Measurements from ENCODE around the gene MPHOSPH6. TPM values are rescaled to one million over a fixed set of nuclear protein-coding genes. Genes with fewer than 3 reads are reported as not detected.
A peak's percentile ranks its signal among the peaks of the same experiment; 100 is the strongest.

MPHOSPH6 gene
- total and polyA plus RNA-seq, 12 donors: 12.7 to 85.3 (median 23.8) TPM

DNA sequence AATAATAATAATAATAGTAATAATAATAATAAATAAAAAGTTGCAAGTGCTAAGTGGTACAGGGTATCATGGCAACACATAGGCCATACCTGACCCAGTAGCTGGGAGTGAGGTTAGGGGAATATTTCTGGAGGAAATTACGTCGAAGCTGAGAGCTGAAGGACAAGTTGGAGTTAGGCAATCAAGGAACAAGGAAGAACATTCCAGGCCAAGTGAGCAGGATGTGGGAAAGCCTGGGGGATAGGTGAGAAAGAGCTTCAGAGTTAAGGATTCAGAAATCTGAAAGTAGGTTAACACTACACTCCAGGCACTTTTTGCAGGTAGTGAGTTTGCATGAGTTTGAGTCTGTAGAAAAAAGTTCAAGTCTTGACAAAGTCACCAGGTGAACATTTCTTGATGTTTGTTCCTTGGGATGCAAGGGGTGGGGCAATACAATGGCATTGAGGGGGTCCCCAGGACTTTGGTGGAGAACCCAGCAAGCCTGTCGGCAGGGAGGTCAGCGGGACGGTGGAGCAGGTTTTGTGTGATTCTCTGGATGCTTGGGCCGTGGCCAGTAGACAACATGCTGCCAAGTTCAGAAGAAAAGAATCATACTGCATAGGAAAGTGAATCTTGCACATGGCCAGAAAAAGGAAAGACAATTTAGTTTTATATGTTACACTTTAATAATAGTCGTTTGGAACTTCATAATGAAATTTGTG is 27.7 kb upstream of the MPHOSPH6 start:
- TF ChIP-seq POLR2A (IDR thresholded peaks at IDR 0.05): no peak
- TF ChIP-seq, protein P1, sequence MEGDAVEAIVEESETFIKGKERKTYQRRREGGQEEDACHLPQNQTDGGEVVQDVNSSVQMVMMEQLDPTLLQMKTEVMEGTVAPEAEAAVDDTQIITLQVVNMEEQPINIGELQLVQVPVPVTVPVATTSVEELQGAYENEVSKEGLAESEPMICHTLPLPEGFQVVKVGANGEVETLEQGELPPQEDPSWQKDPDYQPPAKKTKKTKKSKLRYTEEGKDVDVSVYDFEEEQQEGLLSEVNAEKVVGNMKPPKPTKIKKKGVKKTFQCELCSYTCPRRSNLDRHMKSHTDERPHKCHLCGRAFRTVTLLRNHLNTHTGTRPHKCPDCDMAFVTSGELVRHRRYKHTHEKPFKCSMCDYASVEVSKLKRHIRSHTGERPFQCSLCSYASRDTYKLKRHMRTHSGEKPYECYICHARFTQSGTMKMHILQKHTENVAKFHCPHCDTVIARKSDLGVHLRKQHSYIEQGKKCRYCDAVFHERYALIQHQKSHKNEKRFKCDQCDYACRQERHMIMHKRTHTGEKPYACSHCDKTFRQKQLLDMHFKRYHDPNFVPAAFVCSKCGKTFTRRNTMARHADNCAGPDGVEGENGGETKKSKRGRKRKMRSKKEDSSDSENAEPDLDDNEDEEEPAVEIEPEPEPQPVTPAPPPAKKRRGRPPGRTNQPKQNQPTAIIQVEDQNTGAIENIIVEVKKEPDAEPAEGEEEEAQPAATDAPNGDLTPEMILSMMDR (IDR thresholded peaks at IDR 0.05): no peak
- no peak overlapping the region for H3K27ac ChIP-seq
- intact Hi-C loops (cut with DNase I): no loop called here

DNA sequence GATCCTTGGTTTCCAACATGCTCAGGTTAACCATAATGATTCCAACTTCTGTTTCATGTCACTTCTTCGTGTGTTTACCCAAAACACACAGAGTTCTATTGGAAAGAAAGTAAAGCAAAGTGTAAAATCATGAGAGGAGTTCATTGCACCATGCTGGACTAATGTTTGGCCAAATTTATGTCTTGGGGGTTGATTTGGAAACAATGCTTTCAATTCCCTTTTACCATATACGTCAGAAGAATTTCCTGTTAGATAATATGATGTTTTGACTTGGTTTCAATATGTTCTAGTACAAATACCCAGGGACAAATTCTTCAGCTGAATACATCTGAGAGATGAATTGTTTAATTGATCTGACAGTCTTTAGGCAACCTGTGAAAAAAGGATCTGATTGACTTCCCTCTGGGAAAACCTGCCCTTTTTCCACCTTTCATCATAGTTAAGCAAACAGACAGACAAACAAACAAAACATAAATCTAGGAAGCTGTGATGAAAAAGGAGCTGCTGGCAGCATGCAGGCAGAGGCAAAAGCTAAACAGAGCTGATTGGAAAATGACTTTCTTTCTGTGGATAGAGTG is 26.0 kb upstream of the MPHOSPH6 start:
- TF ChIP-seq POLR2A (IDR thresholded peaks at IDR 0.05): no peak
- TF ChIP-seq, protein P1 (IDR thresholded peaks at IDR 0.05): no peak
- Histone ChIP-seq H3K4me3 (no peak overlapping the region), H3K36me3 (replicated peaks in 1 of 2) (no peaks in the 10 kb centered on the region), H3K27ac (peak overlapping the region in 1 of 5 donors; percentile 59), H3K4me1 (replicated peaks in 1 of 2) (peaks cover 0 to 9% of the 10 kb centered on the region in 2 donors), H3K27me3 (no peaks in the 10 kb centered on the region), H3K9me3 (replicated peaks in 1 of 3) (no peaks in the 10 kb centered on the region)
- DNase-seq: no peak
- intact Hi-C loops (cut with DNase I): no loop called here
- 29 to 42% (median 37%) methylated on average over 2 of the region's 2 CpGs for WGBS, 4 donors

More for the DNA sequence above, 27.7 kb upstream of the MPHOSPH6 start:
- H3K9me3 ChIP-seq (replicated peaks in 1 of 3): no peaks in the 10 kb centered on the region
- WGBS, 4 donors: 72 to 79% (median 76%) methylated on average over 7 of the region's 7 CpGs
- no peak for DNase-seq
- no peaks in the 10 kb centered on the region for H3K27me3 ChIP-seq
- H3K4me3 ChIP-seq: no peak overlapping the region
- H3K36me3 ChIP-seq (replicated peaks in 1 of 2): no peaks in the 10 kb centered on the region
- peaks cover 0 to 9% of the 10 kb centered on the region in 2 donors for H3K4me1 ChIP-seq (replicated peaks in 1 of 2)

DNA sequence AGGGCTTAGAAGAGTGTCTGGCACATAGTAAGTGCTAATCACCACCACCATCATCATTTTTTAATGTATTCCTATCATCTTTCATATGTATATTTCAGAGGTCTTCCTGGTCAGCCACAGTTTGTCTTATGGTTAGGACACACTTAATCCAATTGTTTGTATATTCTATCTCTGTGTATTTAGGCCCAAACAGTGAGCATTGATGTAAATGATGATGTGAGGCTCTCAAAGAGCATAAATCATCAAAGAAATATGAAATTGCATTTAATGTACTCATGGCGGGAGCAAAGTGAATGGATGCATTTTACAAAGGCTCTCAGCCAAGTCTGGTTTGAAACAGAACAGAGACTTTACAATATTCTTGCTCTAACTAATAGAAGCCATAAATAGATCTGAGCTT is 24.1 kb upstream of the MPHOSPH6 start:
- 85 to 91% (median 88%) methylated on average over 1 of the region's 1 CpG for WGBS, 4 donors
- peaks cover 0 to 9% of the 10 kb centered on the region in 2 donors for H3K4me1 ChIP-seq (replicated peaks in 1 of 2)
- intact Hi-C loops (cut with DNase I): no loop called here

GRCh38 chr16:82192665-82193064 is 22.6 kb upstream of the MPHOSPH6 start:
- WGBS, 4 donors: 49 to 64% (median 55%) methylated on average over 4 of the region's 4 CpGs
- H3K27ac ChIP-seq: peak overlapping the region in 2 of 5 donors; percentile 9 to 38
- no peak overlapping the region for H3K4me3 ChIP-seq
- H3K9me3 ChIP-seq (replicated peaks in 1 of 3): no peaks in the 10 kb centered on the region
- peak in 2 of 7 donors; percentile 15 to 18 for DNase-seq
- no peaks in the 10 kb centered on the region for H3K27me3 ChIP-seq
- peaks cover 0 to 9% of the 10 kb centered on the region in 2 donors for H3K4me1 ChIP-seq (replicated peaks in 1 of 2)
- no peak for TF ChIP-seq POLR2A (IDR thresholded peaks at IDR 0.05)
- TF ChIP-seq, protein P1 (IDR thresholded peaks at IDR 0.05): no peak
- H3K36me3 ChIP-seq (replicated peaks in 1 of 2): no peaks in the 10 kb centered on the region
- intact Hi-C loops (cut with DNase I): no loop called here

More for the DNA sequence above, 24.1 kb upstream of the MPHOSPH6 start:
- Histone ChIP-seq H3K27ac (no peak overlapping the region), H3K9me3 (replicated peaks in 1 of 3) (no peaks in the 10 kb centered on the region), H3K4me3 (no peak overlapping the region), H3K36me3 (replicated peaks in 1 of 2) (no peaks in the 10 kb centered on the region), H3K27me3 (no peaks in the 10 kb centered on the region)
- TF ChIP-seq, protein P1 (IDR thresholded peaks at IDR 0.05): no peak
- TF ChIP-seq POLR2A (IDR thresholded peaks at IDR 0.05): no peak
- DNase-seq: no peak
